NT2/D1 (cell line): ENCODE measurements around the gene PGAM2.

Experiments
- SUZ12 ChIP-seq: IDR thresholded peaks from 2 replicates; pipeline ENCODE4 v1.6.1; 2011; ENCODE audit not compliant: insufficient read length, insufficient read depth; ENCODE audit errors: extremely low read depth
- YY1 ChIP-seq: IDR thresholded peaks from 2 replicates; pipeline ENCODE4 v1.6.1; 2011; ENCODE audit not compliant: insufficient read length, insufficient read depth

DNA sequence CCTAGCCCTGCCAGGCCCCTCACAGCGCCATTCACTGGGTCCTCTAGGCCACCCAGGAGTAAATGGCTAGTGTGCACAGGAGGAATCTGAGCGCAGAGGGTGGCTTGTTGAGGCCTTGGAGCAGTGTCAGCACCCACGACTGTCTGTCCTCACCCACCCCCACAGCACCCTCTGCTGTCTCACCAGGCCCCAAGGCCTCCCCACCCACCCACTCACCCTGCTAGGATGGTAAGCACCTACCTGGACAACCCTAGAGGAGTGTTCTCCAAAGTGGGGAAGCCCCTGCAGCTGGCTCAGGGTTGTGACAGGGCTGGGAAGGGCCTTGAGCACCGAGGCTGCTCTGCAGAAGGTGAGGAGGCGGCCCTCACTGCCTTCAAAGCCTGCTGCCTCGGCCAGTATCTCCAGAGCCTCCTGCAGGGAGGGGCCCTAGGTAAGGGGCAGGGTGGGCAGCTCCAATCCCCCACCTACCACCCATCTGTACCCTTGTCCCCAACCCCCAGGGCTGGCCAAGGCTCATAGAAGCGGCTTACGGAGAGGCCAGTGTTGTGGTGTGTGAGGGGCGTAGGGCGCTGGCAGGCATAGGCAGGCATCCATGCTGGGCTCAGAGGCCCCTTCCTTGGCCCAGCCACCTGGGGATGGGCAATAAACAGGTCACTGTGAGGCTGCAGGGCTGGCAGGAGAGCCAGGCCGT, 14.1 kb upstream of the PGAM2 start:
- TF ChIP-seq YY1 = no peak
- no peak for TF ChIP-seq SUZ12
